DMS 273 (cell line): ENCODE data around the gene MLANA.

Experiments
- DNase-seq: peaks from one replicate; lab custom pipeline; 2025; ENCODE audit not compliant: unreplicated experiment; lab: John Stamatoyannopoulos, UW

MLANA gene

DNA sequence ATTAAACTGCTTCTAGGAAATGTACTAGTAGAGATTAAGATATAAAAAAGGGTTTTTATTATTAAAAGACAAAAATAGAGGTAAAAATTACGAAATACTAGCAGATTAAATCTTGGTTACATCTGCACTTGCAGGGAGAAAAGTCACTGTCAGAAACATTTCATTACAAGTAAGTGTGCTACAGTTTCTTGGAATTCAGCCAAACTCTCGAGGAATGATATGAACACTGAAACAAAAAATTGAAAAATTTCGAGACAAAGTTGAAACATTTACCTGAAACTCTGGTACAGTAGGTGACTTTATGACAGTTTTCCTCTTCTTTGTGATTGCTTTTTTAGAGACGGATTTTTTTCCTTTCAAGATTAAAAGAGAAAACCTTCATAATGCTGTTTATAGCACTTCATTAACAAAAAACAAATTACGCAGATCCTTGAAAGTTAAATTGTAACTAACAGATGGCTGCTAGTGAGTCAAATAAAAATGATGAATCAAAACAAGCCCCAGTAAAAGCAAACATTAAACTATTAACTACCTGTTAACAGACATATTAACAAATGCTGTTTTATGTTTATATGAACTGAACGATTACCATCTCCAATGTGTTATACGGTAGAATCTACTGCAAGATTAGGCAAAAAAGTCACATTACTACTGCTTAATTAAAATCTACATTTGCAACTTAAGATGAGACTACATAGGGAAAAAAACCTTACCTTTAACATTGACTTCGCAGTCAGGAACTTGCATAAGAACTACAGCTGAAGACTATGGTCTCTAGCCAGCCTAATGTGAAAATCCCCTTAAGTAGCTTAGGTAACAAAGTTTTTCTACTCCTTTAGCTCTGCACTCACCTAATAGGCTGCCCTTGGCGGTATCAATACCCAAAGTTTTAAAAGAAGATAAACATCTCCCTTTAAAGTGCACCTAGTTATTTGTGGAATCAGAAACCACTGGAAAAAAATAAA is 63.3 kb downstream of the MLANA start:
- DNase-seq: peak; percentile 74

DNA sequence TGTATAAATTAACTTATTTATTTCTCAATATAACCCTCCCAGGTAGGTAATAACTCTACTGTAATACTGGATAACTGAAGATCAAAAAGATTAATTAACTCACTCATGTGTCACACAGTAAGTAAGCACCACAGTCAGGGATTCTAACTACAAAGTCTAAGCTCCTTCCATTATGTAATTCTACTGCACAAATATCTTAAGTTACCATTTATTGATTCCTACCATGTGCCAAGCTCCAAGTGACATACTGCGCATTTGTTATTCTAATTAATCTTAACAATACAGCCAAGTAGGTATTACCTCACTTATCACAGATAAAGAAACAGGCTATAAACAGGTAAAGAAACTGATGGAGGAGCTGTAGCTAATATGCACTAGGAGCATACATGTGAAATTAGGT is 66.5 kb downstream of the MLANA start:
- DNase-seq: no peak

DNA sequence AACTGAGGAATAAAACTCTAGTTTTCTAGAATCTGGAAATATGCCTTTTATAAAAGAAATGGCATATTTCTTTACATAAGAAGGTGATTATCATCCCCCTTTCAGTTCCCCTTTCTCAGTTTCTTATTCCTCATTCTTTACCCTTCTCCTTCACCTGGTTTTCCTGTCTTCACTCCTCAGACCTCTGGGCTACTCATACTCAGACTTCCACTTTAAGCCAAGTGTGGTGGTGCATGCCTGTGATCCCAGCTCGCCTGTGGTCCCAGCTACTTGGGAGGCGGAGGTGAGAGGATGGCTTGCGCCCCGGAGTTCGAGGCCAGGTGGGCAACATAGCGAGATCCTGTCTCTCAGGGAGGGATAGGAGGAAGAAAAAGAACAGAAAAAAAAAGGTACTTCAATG is 67.6 kb downstream of the MLANA start:
- DNase-seq: no peak
